Activated T-helper 1 cell treated with Interleukin-2 at 50 U/mL for 16 hours (primary cell): ENCODE measurements around the gene IGLL5.

Experiments used
- DNase-seq: peaks from one replicate; pipeline ENCODE4 v3.0.0-alpha.2; 2020; ENCODE audit warnings: low read depth

Gene IGLL5

GRCh38 chr22:22887621-22888503 lies at the start of gene IGLL5:
TSS of gene IGLL5 (plus strand) at chr22:22887816. CDS start at chr22:22888054, 238 bp downstream.
- DNase-seq: no peak

DNA sequence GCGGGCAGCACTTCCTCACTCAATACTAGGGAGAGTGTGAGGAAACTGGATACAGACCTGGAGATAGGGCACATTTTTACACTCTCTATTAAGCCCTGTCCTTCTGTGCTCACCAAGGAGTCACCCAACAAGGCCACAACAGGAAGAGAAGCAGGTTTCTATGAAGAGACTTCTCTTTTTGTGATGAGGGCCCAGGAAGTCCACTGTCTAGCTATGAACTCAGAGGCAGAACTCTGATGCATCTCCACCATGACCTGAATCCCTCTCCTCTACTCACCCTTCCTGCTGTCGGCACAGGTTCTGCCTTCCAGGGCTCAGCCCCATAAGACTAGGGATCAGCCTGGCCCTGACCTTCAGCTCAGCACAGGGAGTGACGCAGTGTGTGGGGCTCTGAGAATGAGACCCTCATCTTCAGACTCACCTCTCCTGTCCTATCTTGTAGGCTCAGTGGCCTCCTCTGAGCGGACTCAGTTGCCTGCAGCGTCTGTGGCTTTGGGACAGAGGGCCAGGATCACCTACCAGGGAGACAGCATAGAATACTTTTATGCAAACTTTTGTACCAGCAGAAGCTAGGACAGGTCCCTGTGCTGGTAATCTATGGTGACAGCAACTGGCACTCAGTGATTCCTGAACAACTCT lies 49.3 kb upstream of the IGLL5 start:
- no peak for DNase-seq

- DNase-seq: no peak
Observed at GRCh38 chr22:22839570-22840314, 47.9 kb upstream of the IGLL5 start.

- no peak for DNase-seq
Observed at GRCh38 chr22:22840780-22841179, 46.8 kb upstream of the IGLL5 start.

GRCh38 chr22:22841598-22841997 lies 46.0 kb upstream of the IGLL5 start:
- no peak for DNase-seq

- DNase-seq: no peak
Observed at GRCh38 chr22:22842085-22842484, 45.5 kb upstream of the IGLL5 start.

GRCh38 chr22:22843848-22844247 lies 43.8 kb upstream of the IGLL5 start:
- no peak for DNase-seq

- no peak for DNase-seq
Observed at GRCh38 chr22:22847241-22847640, 40.4 kb upstream of the IGLL5 start.

- peak; percentile 48 for DNase-seq
Observed at GRCh38 chr22:22848364-22848866, 39.2 kb upstream of the IGLL5 start.

- no peak for DNase-seq
Observed at GRCh38 chr22:22849640-22850610, 37.7 kb upstream of the IGLL5 start.

- DNase-seq: no peak
Observed at GRCh38 chr22:22851969-22852368, 35.6 kb upstream of the IGLL5 start.

- no peak for DNase-seq
Observed at GRCh38 chr22:22853713-22854112, 33.9 kb upstream of the IGLL5 start.

DNA sequence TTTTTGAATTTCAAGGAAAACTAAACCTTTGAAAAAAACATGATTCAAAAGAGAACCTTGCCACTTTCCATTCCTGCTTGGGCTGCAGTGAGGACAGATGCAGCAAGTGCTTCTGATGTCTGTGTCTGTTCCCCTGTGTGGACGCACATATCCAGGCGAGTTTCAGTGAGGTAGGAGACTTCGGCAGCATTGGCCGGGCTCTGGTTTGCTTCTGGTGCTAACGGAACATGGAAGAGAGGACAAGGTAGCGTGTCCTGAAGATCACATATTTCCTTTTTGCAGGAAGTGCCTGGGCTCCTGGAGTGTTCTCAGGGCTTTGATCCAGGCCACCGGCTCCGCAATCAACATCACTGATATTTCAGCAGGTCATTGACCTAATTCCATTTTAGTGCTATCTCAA lies 33.1 kb upstream of the IGLL5 start:
- no peak for DNase-seq

DNA sequence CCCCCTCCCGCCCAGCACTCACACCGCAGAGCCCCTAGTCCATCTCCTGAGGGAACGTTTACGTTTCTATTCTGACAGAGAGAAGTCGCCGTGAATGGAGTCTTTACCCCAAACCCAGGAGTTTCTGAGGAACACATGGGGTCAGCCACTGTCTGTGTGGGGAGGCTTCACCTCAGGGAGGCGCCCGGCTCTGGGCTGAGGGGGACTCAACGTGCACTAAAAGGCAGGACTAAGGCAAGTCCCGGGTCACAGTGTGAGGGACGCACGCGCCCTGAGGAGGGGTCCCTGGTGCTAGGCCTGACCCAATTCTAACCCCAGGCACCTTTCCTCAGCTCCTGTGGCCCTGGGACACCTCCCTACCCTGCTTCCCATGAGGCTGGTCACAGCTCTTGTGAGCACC lies 32.5 kb upstream of the IGLL5 start:
- DNase-seq: no peak

- DNase-seq: no peak
Observed at GRCh38 chr22:22855617-22856308, 31.9 kb upstream of the IGLL5 start.

GRCh38 chr22:22856364-22856763 lies 31.3 kb upstream of the IGLL5 start:
- no peak for DNase-seq

DNA sequence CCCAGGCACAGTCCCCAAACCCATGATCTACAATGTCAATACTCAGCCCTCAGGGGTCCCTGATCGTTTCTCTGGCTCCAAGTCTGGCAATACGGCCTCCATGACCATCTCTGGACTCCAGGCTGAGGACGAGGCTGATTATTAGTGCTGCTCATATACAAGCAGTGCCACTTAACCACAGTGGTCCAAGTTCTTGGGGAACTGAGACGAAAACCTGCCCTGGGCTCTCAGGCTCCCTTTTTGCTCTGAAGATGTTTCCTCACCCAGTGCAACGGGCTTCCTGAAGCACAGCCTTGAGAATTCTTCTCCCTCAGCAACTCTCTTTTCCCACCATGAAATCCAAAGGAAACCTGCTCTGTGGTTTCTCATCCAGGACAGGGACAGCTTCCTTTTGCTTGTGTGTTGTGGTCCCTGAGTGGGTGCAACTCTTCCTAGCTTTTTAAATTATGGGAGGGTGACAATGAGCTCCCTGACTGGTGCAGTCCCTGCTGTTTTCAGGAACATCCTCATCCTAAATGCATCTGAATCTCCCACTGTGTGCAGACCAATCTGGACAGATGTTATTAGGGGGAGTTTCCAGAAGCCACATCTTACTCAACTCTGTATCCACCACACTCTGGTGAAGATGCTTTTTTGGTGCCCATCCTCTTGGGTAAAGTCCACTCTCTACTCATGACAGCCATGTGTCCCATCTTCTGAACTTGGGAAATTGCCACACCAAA lies 30.6 kb upstream of the IGLL5 start:
- no peak for DNase-seq

- DNase-seq: no peak
Observed at GRCh38 chr22:22857607-22858558, 29.7 kb upstream of the IGLL5 start.

- no peak for DNase-seq
Observed at GRCh38 chr22:22858559-22858937, 29.1 kb upstream of the IGLL5 start.
